Vagina (tissue), 2 donors: ENCODE results near the gene FAM81B. TPM values are rescaled to one million over a fixed set of nuclear protein-coding genes. Genes with fewer than 3 reads are reported as not detected.

Experiments
- DNase-seq, 2 donors: peaks; one replicate each; pipeline ENCODE4 v3.0.0-alpha.2; 2017; ENCODE audit errors: extremely low spot score in 2 of 2
- H3K27ac ChIP-seq: fragments of 200-600 bp; sonication (generic); one replicate; pipeline ENCODE4 v1.5.1; 2019
- H3K27me3 ChIP-seq: fragments of 200-600 bp; sonication (generic); one replicate; pipeline ENCODE4 v1.5.1; 2019
- H3K36me3 ChIP-seq, 2 donors: fragments of 200-600 bp; sonication (generic); one replicate each; pipeline ENCODE4 v1.5.1; 2017 to 2019
- H3K4me1 ChIP-seq: fragments of 200-600 bp; sonication (generic); one replicate; pipeline ENCODE4 v1.5.1; 2019
- H3K4me3 ChIP-seq, 2 donors: fragments of 200-600 bp; sonication (generic); 1 replicate in 1 of 2; 2 replicates in 1 of 2; pipeline ENCODE4 v1.5.1; 2016 to 2019
- H3K9me3 ChIP-seq: fragments of 200-600 bp; sonication (generic); one replicate; pipeline ENCODE4 v1.5.1; 2019
- CTCF ChIP-seq, 3 experiments: fragments of 450-650 bp in 2 of 3; fragments of 200-600 bp in 1 of 3; sonication (generic) in 1 of 3; IDR thresholded peaks; one replicate each; pipeline ENCODE4 v1.5.1; 2017 to 2019; ENCODE audit warnings: antibody characterized with exemption in 3 of 3, mild to moderate bottlenecking in 2 of 3, moderate library complexity in 2 of 3
- POLR2A ChIP-seq, 2 donors: fragments of 450-650 bp; IDR thresholded peaks; one replicate each; pipeline ENCODE4 v1.6.1; 2017; ENCODE audit warnings: antibody characterized with exemption in 2 of 2, mild to moderate bottlenecking in 2 of 2, moderate library complexity in 2 of 2
- POLR2AphosphoS5 ChIP-seq, 2 donors: sonication (generic); formaldehyde crosslinking; IDR thresholded peaks; one replicate each; pipeline ENCODE4 v1.9.0; 2017; ENCODE audit warnings: antibody characterized with exemption in 2 of 2, mild to moderate bottlenecking in 2 of 2, low read depth in 1 of 2; ENCODE audit not compliant: insufficient read depth in 1 of 2
- intact Hi-C: fragments of 100-400 bp; cut with DNase I; formaldehyde crosslinking; loops from one replicate; pipeline ENCODE4 v1.15.1; 2023
- total RNA-seq: library from RNA; depleted of rRNA; stranded (reverse); fragments of >200 nt; gene quantifications from one replicate; pipeline ENCODE4 v1.2.3, GENCODE V29; 2016

Gene FAM81B
- total RNA-seq, 1 donor from 2014 or later = not detected

GRCh38 chr5:95445442-95445841, 54.3 kb downstream of the FAM81B start:
- H3K9me3 ChIP-seq = no peaks in the 10 kb centered on the region
- H3K4me3 ChIP-seq = no peak overlapping the region
- no peak for TF ChIP-seq CTCF (IDR thresholded peaks at IDR 0.05)
- no peak for TF ChIP-seq POLR2A (IDR thresholded peaks at IDR 0.05)
- no peak for TF ChIP-seq POLR2AphosphoS5 (IDR thresholded peaks at IDR 0.05; ENCODE audit: insufficient read depth in 1 of 2, low read depth in 1 of 2)
- DNase-seq = no peak
- no peaks in the 10 kb centered on the region for H3K4me1 ChIP-seq
- H3K36me3 ChIP-seq = no peaks in the 10 kb centered on the region
- no peaks in the 10 kb centered on the region for H3K27me3 ChIP-seq
- no peak overlapping the region for H3K27ac ChIP-seq
- intact Hi-C loops = no loop called here

GRCh38 chr5:95445995-95446394, 54.8 kb downstream of the FAM81B start:
- Histone ChIP-seq H3K36me3 (no peaks in the 10 kb centered on the region), H3K4me1 (no peaks in the 10 kb centered on the region), H3K4me3 (no peak overlapping the region), H3K9me3 (no peaks in the 10 kb centered on the region), H3K27ac (no peak overlapping the region), H3K27me3 (no peaks in the 10 kb centered on the region)
- intact Hi-C loops = no loop called here
- TF ChIP-seq POLR2AphosphoS5 (IDR thresholded peaks at IDR 0.05; ENCODE audit: insufficient read depth in 1 of 2, low read depth in 1 of 2) (no peak), CTCF (IDR thresholded peaks at IDR 0.05) (no peak), POLR2A (IDR thresholded peaks at IDR 0.05) (no peak)
- no peak for DNase-seq

- intact Hi-C loops = no loop called here
- Histone ChIP-seq H3K4me3 (no peak overlapping the region), H3K36me3 (no peaks in the 10 kb centered on the region), H3K9me3 (no peaks in the 10 kb centered on the region), H3K4me1 (no peaks in the 10 kb centered on the region), H3K27me3 (no peaks in the 10 kb centered on the region), H3K27ac (no peak overlapping the region)
- DNase-seq = no peak
- TF ChIP-seq CTCF (IDR thresholded peaks at IDR 0.05) (no peak), POLR2AphosphoS5 (IDR thresholded peaks at IDR 0.05; ENCODE audit: insufficient read depth in 1 of 2, low read depth in 1 of 2) (no peak), POLR2A (IDR thresholded peaks at IDR 0.05) (no peak)
These were observed 55.5 kb downstream of the FAM81B start for GRCh38 chr5:95446560-95447221.

- H3K4me1 ChIP-seq = no peaks in the 10 kb centered on the region
- no peaks in the 10 kb centered on the region for H3K9me3 ChIP-seq
- no peak for TF ChIP-seq CTCF (IDR thresholded peaks at IDR 0.05)
- no peak for TF ChIP-seq POLR2A (IDR thresholded peaks at IDR 0.05)
- no peak for TF ChIP-seq POLR2AphosphoS5 (IDR thresholded peaks at IDR 0.05; ENCODE audit: insufficient read depth in 1 of 2, low read depth in 1 of 2)
- H3K27me3 ChIP-seq = no peaks in the 10 kb centered on the region
- intact Hi-C loops = no loop called here
- DNase-seq = no peak
- H3K27ac ChIP-seq = no peak overlapping the region
- H3K4me3 ChIP-seq = no peak overlapping the region
- no peaks in the 10 kb centered on the region for H3K36me3 ChIP-seq
These were observed 56.8 kb downstream of the FAM81B start for GRCh38 chr5:95447961-95448360.

- no peaks in the 10 kb centered on the region for H3K4me1 ChIP-seq
- intact Hi-C loops = no loop called here
- TF ChIP-seq CTCF (IDR thresholded peaks at IDR 0.05) (no peak), POLR2A (IDR thresholded peaks at IDR 0.05) (no peak), POLR2AphosphoS5 (IDR thresholded peaks at IDR 0.05; ENCODE audit: insufficient read depth in 1 of 2, low read depth in 1 of 2) (no peak)
- H3K36me3 ChIP-seq = no peaks in the 10 kb centered on the region
- no peak overlapping the region for H3K4me3 ChIP-seq
- no peak overlapping the region for H3K27ac ChIP-seq
- no peaks in the 10 kb centered on the region for H3K27me3 ChIP-seq
- H3K9me3 ChIP-seq = no peaks in the 10 kb centered on the region
- no peak for DNase-seq
These were observed 57.6 kb downstream of the FAM81B start for GRCh38 chr5:95448789-95449188.
